Diencephalon (tissue), 1 donor: ENCODE results near the gene CGB1. TPM values are rescaled to one million over a fixed set of nuclear protein-coding genes. Genes with fewer than 3 reads are reported as not detected.

Source experiments
- small RNA-seq: library from RNA; depleted of rRNA; stranded (forward); fragments of <200 nt; gene quantifications from one replicate; pipeline ENCODE3, GENCODE V24; 2014
- total RNA-seq: library from RNA; depleted of rRNA; stranded (reverse); fragments of >200 nt; gene quantifications from one replicate; pipeline ENCODE4 v1.2.3, GENCODE V29; 2014

The CGB1 gene
- not detected for total RNA-seq

DNA sequence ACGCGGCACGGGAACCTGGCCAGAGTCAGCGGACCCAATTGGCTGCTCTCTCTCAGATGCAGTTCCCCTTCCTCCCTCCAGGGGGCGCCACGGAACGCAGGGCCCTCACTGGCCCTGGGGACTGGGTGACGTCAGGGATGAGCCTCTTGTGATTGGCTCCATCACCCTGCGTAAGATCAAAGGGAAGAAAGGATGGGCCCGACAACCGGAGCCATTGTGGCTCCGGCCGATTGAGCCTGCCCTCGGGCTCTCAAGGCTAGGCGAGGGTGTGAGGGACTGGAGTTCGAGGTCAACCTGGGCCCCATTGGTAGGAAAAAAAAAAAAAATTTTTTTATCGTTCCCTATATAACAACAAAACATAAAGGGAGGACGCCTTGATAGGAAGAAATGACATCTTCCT is at the start of gene CGB1:
Gene CGB1 (minus strand): TSS at position 81 of the 400 bp plus-strand sequence. CDS start 184 bp downstream, outside the sequence.

DNA sequence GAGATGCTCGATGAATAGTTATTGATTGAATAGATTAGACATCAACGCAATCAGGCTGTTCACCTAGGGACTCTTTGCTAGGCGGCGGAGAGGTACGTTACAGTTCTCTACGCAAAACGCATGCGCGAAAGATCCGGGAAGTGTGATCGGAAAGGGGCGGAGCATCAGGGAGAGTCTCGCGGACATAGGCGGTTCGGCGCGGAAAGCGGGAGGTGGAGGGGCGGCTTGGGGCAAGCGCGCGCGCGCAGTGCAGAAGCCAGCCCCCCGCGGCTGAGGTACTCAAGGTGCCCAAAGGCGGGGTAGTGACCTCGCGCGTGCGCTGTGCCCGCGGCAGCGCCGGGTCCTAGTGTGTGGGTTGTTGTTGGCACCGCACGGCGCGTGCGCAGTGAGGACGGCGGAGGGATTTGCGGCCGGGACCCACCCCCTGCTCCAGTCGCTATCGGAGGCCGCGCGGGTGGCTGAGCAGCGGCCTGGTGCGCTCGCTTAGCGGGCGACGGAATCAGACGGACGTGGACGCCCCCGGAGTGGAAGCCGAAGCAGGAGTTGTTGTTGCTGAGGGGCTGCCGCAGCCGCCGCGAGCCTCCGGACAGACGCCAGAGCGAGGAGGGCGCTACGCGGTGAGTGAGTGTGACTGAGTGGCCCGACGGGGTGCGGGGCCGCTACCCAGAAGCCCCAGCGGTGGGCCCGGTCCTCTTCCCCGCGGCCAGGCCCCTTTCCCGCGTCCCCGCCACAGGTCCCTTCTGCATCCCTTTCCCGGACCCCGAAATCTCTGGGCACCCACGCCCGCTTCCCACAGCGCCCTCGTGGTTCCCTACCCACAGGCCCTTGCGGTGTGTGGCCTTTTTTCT is 48.5 kb upstream of the CGB1 start, which contains the start of gene SNRNP70:
Gene SNRNP70 (plus strand): TSS at position 432 of the 848 bp plus-strand sequence. CDS start 964 bp downstream, outside the sequence.

DNA sequence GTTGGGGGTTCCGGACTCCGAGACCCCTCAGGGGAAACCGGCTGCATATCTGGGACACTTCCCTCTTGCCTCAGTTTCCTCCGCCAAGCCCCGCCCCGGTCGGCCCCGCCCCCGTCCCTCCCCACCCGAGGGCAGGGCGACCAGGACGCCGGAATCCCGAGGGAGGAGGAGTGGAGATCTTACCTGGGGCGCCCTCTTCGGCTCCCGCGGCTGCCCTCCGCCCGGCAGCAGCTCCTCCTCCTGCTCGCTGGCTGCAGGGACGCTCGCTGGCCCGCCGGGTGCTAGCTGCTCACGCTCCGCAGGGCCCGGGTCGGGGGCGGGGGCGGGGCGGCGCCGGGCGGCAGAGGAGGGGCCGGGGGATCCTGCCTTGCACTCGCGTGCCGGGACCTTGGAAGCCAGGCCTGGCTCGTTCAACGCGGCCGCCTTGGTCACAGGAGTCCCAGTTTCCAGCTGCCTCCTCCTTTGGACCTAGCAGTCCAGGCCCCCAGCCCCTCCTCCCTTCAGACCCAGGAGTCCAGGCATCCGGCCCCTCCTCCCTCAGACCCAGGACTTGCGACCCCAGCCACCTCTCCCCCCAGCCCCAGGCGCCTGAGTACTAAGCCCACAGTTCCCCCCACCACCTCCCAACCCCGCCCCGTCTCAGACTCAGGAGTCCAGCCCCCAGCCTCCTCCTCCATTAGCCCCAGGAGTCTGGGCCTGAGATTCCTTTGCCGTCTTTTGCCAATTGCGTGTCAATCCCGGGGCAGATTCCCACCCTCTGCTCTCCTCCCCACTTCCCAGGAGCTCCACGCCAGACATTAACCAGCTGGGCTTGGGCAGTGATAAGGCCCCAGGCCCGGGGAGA is 28.3 kb upstream of the CGB1 start, which contains the start of gene NTF4:
Gene NTF4 (minus strand): TSS at position 51 of the 844 bp plus-strand sequence. CDS start 2,821 bp downstream, outside the sequence.

DNA sequence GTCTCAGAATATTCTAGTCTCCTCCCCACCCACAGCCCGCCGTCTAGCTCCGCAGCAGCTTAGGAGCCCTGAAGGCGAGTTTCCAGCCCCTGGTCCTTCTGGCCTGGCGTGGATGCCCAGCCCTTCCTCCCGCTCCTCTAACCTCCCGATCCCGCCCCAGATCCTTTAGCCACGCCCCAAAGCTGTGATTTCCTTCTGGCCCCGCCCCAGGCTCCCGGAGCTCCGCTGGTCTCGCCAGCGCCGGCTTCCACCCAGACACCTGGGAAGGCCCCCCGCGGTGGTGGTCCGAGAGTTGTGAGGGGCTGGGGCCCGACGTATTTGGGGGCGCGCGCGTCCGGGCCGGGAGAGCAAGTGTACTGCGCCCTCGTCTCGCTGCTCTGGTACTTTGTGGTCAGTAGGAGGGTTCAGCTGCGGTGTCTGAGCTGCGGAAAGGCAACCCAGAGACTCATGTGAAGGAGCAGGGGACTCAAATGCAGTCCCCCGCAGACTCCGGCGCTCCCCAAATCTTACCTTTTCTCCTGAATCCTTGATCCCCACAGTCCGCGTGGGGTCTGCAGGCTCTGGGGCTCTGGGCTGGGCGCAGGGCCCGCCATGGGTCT is 21.0 kb upstream of the CGB1 start, which contains the start of gene CGB7:
Gene CGB7 (minus strand): TSS at position 114 of the 599 bp plus-strand sequence. CDS start 2,374 bp downstream, outside the sequence.

DNA sequence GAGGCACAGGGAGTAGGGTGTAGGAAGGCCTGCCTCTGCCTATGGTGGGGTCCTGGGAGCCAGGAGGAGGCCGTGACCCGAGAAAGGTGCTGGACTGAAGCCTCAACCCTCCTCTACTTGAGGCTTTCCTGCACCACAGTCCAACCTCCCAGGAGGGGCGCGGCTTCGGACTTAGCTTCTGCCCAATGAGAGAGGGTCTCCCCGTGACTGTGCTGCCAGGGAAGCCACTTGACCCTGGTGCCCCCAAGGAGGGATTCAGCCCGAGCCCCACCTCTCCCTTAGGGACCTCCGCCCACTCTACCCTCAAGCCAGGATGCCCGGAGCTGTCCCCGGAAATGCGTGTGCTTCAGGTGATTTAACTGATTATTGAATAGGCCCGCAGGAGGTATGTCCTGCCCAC is 12.3 kb upstream of the CGB1 start, which contains the start of gene CGB8:
Gene CGB8 (minus strand): TSS at position 101 of the 400 bp plus-strand sequence. CDS start 372 bp downstream, outside the sequence.

DNA sequence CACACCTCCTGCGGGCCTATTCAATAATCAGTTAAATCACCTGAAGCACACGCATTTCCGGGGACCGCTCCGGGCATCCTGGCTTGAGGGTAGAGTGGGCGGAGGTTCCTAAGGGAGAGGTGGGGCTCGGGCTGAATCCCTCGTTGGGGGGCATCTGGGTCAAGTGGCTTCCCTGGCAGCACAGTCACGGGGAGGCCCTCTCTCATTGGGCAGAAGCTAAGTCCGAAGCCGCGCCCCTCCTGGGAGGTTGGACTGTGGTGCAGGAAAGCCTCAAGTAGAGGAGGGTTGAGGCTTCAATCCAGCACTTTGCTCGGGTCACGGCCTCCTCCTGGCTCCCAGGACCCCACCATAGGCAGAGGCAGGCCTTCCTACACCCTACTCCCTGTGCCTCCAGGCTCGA is 6.9 kb upstream of the CGB1 start, which contains the start of gene CGB5:
Gene CGB5 (plus strand): TSS at position 301 of the 400 bp plus-strand sequence. CDS start 362 bp downstream, outside the sequence.

DNA sequence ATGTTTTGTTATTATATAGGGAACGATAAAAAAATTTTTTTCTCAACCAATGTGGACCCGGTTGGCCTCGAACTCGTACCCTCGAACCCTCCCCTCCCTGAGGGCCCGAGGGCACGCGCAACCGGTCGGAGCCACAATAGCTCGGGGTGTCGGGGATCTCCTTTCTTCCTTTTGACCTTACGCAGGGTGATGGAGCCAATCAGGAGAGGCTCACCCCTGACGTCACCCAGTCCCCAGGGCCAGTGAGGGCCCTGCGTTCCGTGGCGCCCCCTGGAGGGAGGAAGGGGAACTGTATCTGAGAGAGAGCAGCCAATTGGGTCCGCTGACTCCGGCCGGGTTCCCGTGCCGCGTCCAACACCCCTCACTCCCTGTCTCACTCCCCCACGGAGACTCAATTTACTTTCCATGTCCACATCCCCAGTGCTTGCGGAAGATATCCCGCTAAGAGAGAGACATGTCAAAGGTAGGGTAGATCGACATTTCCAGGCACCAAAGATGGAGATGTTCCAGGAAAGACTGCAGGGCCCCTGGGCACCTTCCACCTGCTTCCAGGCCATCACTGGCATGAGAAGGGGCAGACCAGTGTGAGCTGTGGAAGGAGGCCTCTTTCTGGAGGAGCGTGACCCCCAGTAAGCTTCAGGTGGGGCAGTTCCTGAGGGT is 4.9 kb downstream of the CGB1 start, which contains the start of gene CGB2:
Gene CGB2 (plus strand): TSS at position 249 of the 660 bp plus-strand sequence. CDS start 206 bp downstream, at position 455.

DNA sequence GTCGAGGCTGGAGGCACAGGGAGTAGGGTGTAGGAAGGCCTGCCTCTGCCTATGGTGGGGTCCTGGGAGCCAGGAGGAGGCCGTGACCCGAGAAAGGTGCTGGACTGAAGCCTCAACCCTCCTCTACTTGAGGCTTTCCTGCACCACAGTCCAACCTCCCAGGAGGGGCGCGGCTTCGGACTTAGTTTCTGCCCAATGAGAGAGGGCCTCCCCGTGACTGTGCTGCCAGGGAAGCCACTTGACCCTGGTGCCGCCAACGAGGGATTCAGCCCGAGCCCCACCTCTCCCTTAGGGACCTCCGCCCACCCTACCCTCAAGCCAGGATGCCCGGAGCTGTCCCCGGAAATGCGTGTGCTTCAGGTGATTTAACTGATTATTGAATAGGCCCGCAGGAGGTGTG is 12.5 kb downstream of the CGB1 start, which contains the start of gene CGB3:
Gene CGB3 (minus strand): TSS at position 101 of the 400 bp plus-strand sequence. CDS start 362 bp downstream, outside the sequence.

DNA sequence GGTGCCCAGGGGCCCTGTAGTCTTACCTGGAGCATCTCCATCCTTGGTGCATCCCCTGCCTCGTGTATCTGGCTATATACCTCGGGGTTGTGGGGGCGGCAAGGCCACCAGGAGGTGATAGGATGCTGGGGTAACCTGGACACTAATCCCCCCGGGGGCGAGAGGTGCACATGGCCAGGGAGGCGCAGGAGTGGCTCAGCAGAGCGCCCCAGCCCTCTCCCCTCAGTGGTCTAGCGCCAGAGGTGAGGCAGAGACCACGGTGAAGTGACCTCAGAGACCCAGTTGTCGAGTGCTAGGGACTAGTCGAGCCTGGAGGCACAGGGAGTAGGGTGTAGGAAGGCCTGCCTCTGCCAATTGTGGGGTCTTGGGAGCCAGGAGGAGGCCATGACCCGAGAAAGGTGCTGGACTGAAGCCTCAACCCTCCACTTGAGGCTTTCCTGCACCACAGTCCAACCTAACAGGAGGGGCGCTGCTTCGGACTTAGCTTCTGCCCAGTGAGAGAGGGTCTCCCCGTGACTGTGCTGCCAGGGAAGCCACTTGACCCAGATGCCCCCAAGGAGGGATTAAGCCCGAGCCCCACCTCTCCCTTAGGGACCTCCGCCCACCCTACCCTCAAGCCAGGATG is 19.5 kb downstream of the CGB1 start, which contains the start of gene LHB:
Gene LHB (minus strand): TSS at position 51 of the 625 bp plus-strand sequence. CDS start 10 bp downstream, at position 41.

DNA sequence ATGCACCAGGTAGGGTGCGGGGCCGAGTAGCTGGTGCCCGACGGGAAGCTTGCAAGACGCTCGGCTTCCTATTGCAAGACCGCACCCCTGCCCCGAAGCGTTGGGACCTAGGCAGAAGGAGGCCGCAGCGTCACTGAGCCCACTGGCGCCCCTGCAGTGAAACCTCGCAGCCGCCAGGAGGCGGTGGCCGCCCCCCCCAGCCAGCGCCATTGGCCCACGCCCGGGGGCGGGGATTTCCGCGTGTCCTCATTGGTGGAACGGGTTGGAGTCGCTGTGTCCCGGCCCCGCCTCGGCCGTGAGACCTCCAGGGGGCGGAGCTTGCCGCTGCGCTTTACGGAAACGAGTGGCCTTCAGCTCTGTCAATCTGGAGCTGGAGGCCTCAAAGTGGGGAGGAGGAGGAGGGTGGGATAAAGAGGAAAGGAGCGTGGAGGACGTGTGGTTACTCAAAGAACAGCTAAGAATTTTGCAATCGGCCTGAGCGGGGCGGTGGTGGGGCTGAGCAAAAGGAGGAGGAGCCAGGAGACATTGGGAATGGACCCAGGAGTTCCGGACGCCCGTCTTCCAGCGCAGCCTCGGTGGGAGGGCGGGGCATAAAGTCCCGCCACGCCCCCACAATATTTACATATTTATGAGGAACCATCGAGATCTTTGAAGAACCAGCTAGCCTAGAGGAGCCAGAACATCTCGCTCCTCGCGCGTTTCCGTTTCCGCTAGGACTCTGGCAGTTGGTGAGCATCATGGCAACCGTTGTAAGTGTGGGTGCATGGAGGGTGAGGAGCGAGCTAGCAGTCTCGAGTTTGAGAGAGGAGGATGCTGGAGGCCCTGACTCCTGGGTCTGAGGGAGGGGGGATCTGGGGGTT is 43.3 kb downstream of the CGB1 start, which contains the start of the genes GYS1 and RUVBL2:
Gene GYS1 (minus strand): TSS at position 135 of the 860 bp plus-strand sequence. CDS start 197 bp downstream, outside the sequence.
Gene RUVBL2 (plus strand): TSS at position 713 of the 860 bp plus-strand sequence. CDS start 25 bp downstream, at position 738.

Small RNA genes lying within 50 kb of the gene (small RNA-seq; reads per million reads assigned to genes)
- not detected for gene MIR6798
- not detected for gene RN7SL708P

Other genes with a start within 250 kb of the CGB1 start
- 17.1 TPM for gene BCAT2, start 225.9 kb downstream of the CGB1 start, total RNA-seq
- 5.3 TPM for gene HSD17B14, start 200.4 kb downstream of the CGB1 start, total RNA-seq
- 2.3 TPM for gene PLEKHA4, start 168.3 kb downstream of the CGB1 start, total RNA-seq
- gene PPP1R15A, start 164.5 kb downstream of the CGB1 start, total RNA-seq, result 21.5 TPM
- 0.46 TPM for gene TULP2, start 138.2 kb downstream of the CGB1 start, total RNA-seq
- 69.9 TPM for gene NUCB1, start 136.6 kb downstream of the CGB1 start, total RNA-seq
- gene DHDH, start 103.2 kb downstream of the CGB1 start, total RNA-seq, result 2.3 TPM
- 15.7 TPM for gene BAX, start 82.0 kb downstream of the CGB1 start, total RNA-seq
- 812 TPM for gene FTL, start 71.6 kb downstream of the CGB1 start, total RNA-seq
- 18.9 TPM for gene GYS1, start 43.6 kb downstream of the CGB1 start, total RNA-seq
- gene RUVBL2, start 43.0 kb downstream of the CGB1 start, total RNA-seq, result 113 TPM
- not detected for gene LHB, start 19.8 kb downstream of the CGB1 start, total RNA-seq
- gene CGB3, start 12.6 kb downstream of the CGB1 start, total RNA-seq, result not detected
- gene CGB2, start 5.0 kb downstream of the CGB1 start, total RNA-seq, result not detected
- not detected for gene CGB5, start 7.0 kb upstream of the CGB1 start, total RNA-seq
- not detected for gene CGB8, start 12.2 kb upstream of the CGB1 start, total RNA-seq
- gene CGB7, start 20.9 kb upstream of the CGB1 start, total RNA-seq, result not detected
- gene NTF4, start 27.9 kb upstream of the CGB1 start, total RNA-seq, result not detected
- gene KCNA7, start 35.8 kb upstream of the CGB1 start, total RNA-seq, result not detected
- 125 TPM for gene SNRNP70, start 48.6 kb upstream of the CGB1 start, total RNA-seq
- gene LIN7B, start 77.5 kb upstream of the CGB1 start, total RNA-seq, result 40.1 TPM
- 3.2 TPM for gene C19orf73, start 82.2 kb upstream of the CGB1 start, total RNA-seq
- 59.1 TPM for gene PPFIA3, start 82.6 kb upstream of the CGB1 start, total RNA-seq
- 1.4 TPM for gene HRC, start 118.5 kb upstream of the CGB1 start, total RNA-seq
- gene TRPM4, start 120.9 kb upstream of the CGB1 start, total RNA-seq, result 7.2 TPM